ENCODE results near the gene OR52R1. TPM values are rescaled to one million over a fixed set of nuclear protein-coding genes. Genes with fewer than 3 reads are reported as not detected.

Gene OR52R1
- total and polyA plus RNA-seq, 10 donors = not detected

DNA sequence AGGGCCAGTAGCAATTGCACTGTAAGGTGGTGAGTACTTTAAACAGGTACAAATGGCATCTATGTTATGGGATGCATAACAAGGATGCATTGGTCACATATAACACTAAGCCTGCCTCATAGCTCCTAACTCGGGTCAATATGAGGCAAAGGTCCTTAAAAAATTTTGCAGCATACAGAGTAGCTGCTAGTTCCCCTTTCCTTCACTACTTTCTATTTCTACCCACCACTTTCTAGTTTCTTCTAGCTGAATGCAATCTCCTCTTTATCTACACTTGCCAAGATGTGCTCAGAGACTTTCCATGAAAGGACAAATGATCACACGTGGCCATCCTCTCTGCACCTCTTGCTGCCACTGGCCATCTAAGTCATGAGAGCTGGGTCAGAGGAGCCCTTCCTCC is 26.7 kb upstream of the OR52R1 start:
- Histone ChIP-seq H3K27ac (no peak overlapping the region), H3K27me3 (replicated peaks in 1 of 7) (peaks cover 0 to 6% (median 0%) of the 10 kb centered on the region in 7 donors), H3K9me3 (no peaks in the 10 kb centered on the region), H3K4me3 (no peak overlapping the region), H3K4me1 (no peaks in the 10 kb centered on the region), H3K36me3 (no peaks in the 10 kb centered on the region)
- intact Hi-C loops (cut with DNase I; ENCODE audit: low total_unique reads) = no loop called here
- TF ChIP-seq POLR2A (IDR thresholded peaks at IDR 0.05) = no peak
- no peak for TF ChIP-seq POLR2AphosphoS5 (IDR thresholded peaks at IDR 0.05)
- TF ChIP-seq, protein P1, sequence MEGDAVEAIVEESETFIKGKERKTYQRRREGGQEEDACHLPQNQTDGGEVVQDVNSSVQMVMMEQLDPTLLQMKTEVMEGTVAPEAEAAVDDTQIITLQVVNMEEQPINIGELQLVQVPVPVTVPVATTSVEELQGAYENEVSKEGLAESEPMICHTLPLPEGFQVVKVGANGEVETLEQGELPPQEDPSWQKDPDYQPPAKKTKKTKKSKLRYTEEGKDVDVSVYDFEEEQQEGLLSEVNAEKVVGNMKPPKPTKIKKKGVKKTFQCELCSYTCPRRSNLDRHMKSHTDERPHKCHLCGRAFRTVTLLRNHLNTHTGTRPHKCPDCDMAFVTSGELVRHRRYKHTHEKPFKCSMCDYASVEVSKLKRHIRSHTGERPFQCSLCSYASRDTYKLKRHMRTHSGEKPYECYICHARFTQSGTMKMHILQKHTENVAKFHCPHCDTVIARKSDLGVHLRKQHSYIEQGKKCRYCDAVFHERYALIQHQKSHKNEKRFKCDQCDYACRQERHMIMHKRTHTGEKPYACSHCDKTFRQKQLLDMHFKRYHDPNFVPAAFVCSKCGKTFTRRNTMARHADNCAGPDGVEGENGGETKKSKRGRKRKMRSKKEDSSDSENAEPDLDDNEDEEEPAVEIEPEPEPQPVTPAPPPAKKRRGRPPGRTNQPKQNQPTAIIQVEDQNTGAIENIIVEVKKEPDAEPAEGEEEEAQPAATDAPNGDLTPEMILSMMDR (IDR thresholded peaks at IDR 0.05 in 8 of 11, conservative IDR thresholded peaks at IDR 0.05 in 3 of 11) = no peak
- no peak for DNase-seq
- 19 to 60% (median 33%) methylated on average over 2 of the region's 2 CpGs for WGBS, 5 donors

GRCh38 chr11:4830346-4830745 is 26.2 kb upstream of the OR52R1 start:
- H3K4me3 ChIP-seq = no peak overlapping the region
- peaks cover 0 to 11% (median 0%) of the 10 kb centered on the region in 7 donors for H3K27me3 ChIP-seq (replicated peaks in 1 of 7)
- no peaks in the 10 kb centered on the region for H3K36me3 ChIP-seq
- H3K27ac ChIP-seq = no peak overlapping the region
- TF ChIP-seq POLR2AphosphoS5 (IDR thresholded peaks at IDR 0.05) (no peak), POLR2A (IDR thresholded peaks at IDR 0.05) (no peak)
- TF ChIP-seq, protein P1 (IDR thresholded peaks at IDR 0.05 in 8 of 11, conservative IDR thresholded peaks at IDR 0.05 in 3 of 11) = no peak
- no peaks in the 10 kb centered on the region for H3K9me3 ChIP-seq
- H3K4me1 ChIP-seq = no peaks in the 10 kb centered on the region
- intact Hi-C loops (cut with DNase I; ENCODE audit: low total_unique reads) = no loop called here
- WGBS, 5 donors = 47 to 61% (median 54%) methylated on average over 1 of the region's 1 CpG
- no peak for DNase-seq

- Histone ChIP-seq H3K9me3 (no peaks in the 10 kb centered on the region), H3K27ac (no peak overlapping the region), H3K4me3 (no peak overlapping the region), H3K4me1 (no peaks in the 10 kb centered on the region), H3K27me3 (replicated peaks in 1 of 7) (peaks cover 0 to 11% (median 0%) of the 10 kb centered on the region in 7 donors), H3K36me3 (no peaks in the 10 kb centered on the region)
- intact Hi-C loops (cut with DNase I; ENCODE audit: low total_unique reads) = no loop called here
- DNase-seq = no peak
- TF ChIP-seq, protein P1 (IDR thresholded peaks at IDR 0.05 in 8 of 11, conservative IDR thresholded peaks at IDR 0.05 in 3 of 11) = no peak
- TF ChIP-seq POLR2A (IDR thresholded peaks at IDR 0.05) = no peak
- TF ChIP-seq POLR2AphosphoS5 (IDR thresholded peaks at IDR 0.05) = no peak
These were observed 22.2 kb upstream of the OR52R1 start for GRCh38 chr11:4826425-4826824.

GRCh38 chr11:4825132-4825531 is 21.0 kb upstream of the OR52R1 start:
- Histone ChIP-seq H3K27me3 (replicated peaks in 1 of 7) (peaks cover 0 to 11% (median 0%) of the 10 kb centered on the region in 7 donors), H3K4me3 (no peak overlapping the region), H3K36me3 (no peaks in the 10 kb centered on the region), H3K4me1 (no peaks in the 10 kb centered on the region), H3K27ac (no peak overlapping the region), H3K9me3 (no peaks in the 10 kb centered on the region)
- no peak for DNase-seq
- intact Hi-C loops (cut with DNase I; ENCODE audit: low total_unique reads) = no loop called here
- no peak for TF ChIP-seq POLR2AphosphoS5 (IDR thresholded peaks at IDR 0.05)
- no peak for TF ChIP-seq POLR2A (IDR thresholded peaks at IDR 0.05)
- TF ChIP-seq, protein P1 (IDR thresholded peaks at IDR 0.05 in 8 of 11, conservative IDR thresholded peaks at IDR 0.05 in 3 of 11) = no peak

All from spleen (tissue), 11 donors.